ENCODE results near the gene CDH11.

Gene CDH11

GRCh38 chr16:65121870-65122723 lies at the start of gene CDH11:
Gene CDH11, minus strand, starts transcription at chr16:65122063. Its CDS starts 117,194 bp downstream, at chr16:65004869.
- peaks cover 4% of the 10 kb centered on the region; the same call in 1 of the 2 replicates for H3K27me3 ChIP-seq (ENCODE audit: low read depth)
- DNase-seq (ENCODE audit: low spot score in 2 of 2), result no peak
- no peak within 1 kb of the TSS for H3K4me3 ChIP-seq
- in situ Hi-C loops (cut with MboI; ENCODE audit: low sequenced_read_pairs), result loop anchor here (25.0 kb wide), 1 partner anchor 1660 kb away; no protein-coding TSS in a partner anchor
- H3K36me3 ChIP-seq (replicated peaks), result no peaks in the 10 kb centered on the region
- H3K9me3 ChIP-seq, result no peaks in the 10 kb centered on the region
- H3K4me1 ChIP-seq, result no peaks in the 10 kb centered on the region

- no peaks in the 10 kb centered on the region for H3K36me3 ChIP-seq (replicated peaks)
- in situ Hi-C loops (cut with MboI; ENCODE audit: low sequenced_read_pairs), result no loop called here
- no peak overlapping the region for H3K4me3 ChIP-seq
- H3K9me3 ChIP-seq, result no peaks in the 10 kb centered on the region
- DNase-seq (ENCODE audit: low spot score in 2 of 2), result no peak
- H3K27me3 ChIP-seq (ENCODE audit: low read depth), result no peaks in the 10 kb centered on the region
- H3K4me1 ChIP-seq, result no peaks in the 10 kb centered on the region
Observed at GRCh38 chr16:65154321-65154720, 32.5 kb upstream of the CDH11 start.

GRCh38 chr16:65153365-65154105 lies 31.7 kb upstream of the CDH11 start:
- Histone ChIP-seq H3K9me3 (no peaks in the 10 kb centered on the region), H3K4me3 (no peak overlapping the region), H3K27me3 (ENCODE audit: low read depth) (no peaks in the 10 kb centered on the region), H3K36me3 (replicated peaks) (no peaks in the 10 kb centered on the region), H3K4me1 (no peaks in the 10 kb centered on the region)
- no peak for DNase-seq (ENCODE audit: low spot score in 2 of 2)
- in situ Hi-C loops (cut with MboI; ENCODE audit: low sequenced_read_pairs), result no loop called here

GRCh38 chr16:65148804-65149203 lies 26.9 kb upstream of the CDH11 start:
- Histone ChIP-seq H3K4me3 (no peak overlapping the region), H3K4me1 (no peaks in the 10 kb centered on the region), H3K27me3 (ENCODE audit: low read depth) (no peaks in the 10 kb centered on the region), H3K36me3 (replicated peaks) (no peaks in the 10 kb centered on the region), H3K9me3 (no peaks in the 10 kb centered on the region)
- no peak for DNase-seq (ENCODE audit: low spot score in 2 of 2)
- in situ Hi-C loops (cut with MboI; ENCODE audit: low sequenced_read_pairs), result no loop called here

- Histone ChIP-seq H3K27me3 (ENCODE audit: low read depth) (no peaks in the 10 kb centered on the region), H3K4me3 (no peak overlapping the region), H3K4me1 (no peaks in the 10 kb centered on the region), H3K36me3 (replicated peaks) (no peaks in the 10 kb centered on the region), H3K9me3 (no peaks in the 10 kb centered on the region)
- in situ Hi-C loops (cut with MboI; ENCODE audit: low sequenced_read_pairs), result no loop called here
- DNase-seq (ENCODE audit: low spot score in 2 of 2), result no peak
Observed at GRCh38 chr16:65142276-65142675, 20.4 kb upstream of the CDH11 start.

GRCh38 chr16:65136681-65137080 lies 14.8 kb upstream of the CDH11 start:
- DNase-seq (ENCODE audit: low spot score in 2 of 2), result no peak

GRCh38 chr16:65126845-65127624 lies 5.2 kb upstream of the CDH11 start:
- no peaks in the 10 kb centered on the region for H3K36me3 ChIP-seq (replicated peaks)
- no peaks in the 10 kb centered on the region for H3K4me1 ChIP-seq
- no peaks in the 10 kb centered on the region for H3K27me3 ChIP-seq (ENCODE audit: low read depth)
- no peak overlapping the region for H3K4me3 ChIP-seq
- DNase-seq (ENCODE audit: low spot score in 2 of 2), result no peak
- in situ Hi-C loops (cut with MboI; ENCODE audit: low sequenced_read_pairs), result no loop called here
- H3K9me3 ChIP-seq, result no peaks in the 10 kb centered on the region

More at GRCh38 chr16:65136681-65137080, 14.8 kb upstream of the CDH11 start:
- in situ Hi-C loops (cut with MboI; ENCODE audit: low sequenced_read_pairs), result no loop called here
- Histone ChIP-seq H3K36me3 (replicated peaks) (no peaks in the 10 kb centered on the region), H3K4me3 (no peak overlapping the region), H3K27me3 (ENCODE audit: low read depth) (no peaks in the 10 kb centered on the region), H3K9me3 (no peaks in the 10 kb centered on the region), H3K4me1 (no peaks in the 10 kb centered on the region)

- in situ Hi-C loops (cut with MboI; ENCODE audit: low sequenced_read_pairs), result no loop called here
- Histone ChIP-seq H3K4me1 (no peaks in the 10 kb centered on the region), H3K36me3 (replicated peaks) (no peaks in the 10 kb centered on the region), H3K9me3 (no peaks in the 10 kb centered on the region), H3K4me3 (no peak overlapping the region), H3K27me3 (ENCODE audit: low read depth) (no peaks in the 10 kb centered on the region)
- no peak for DNase-seq (ENCODE audit: low spot score in 2 of 2)
Observed at GRCh38 chr16:65125871-65126270, 4.0 kb upstream of the CDH11 start.

GRCh38 chr16:65125322-65125721 lies 3.5 kb upstream of the CDH11 start:
- Histone ChIP-seq H3K27me3 (ENCODE audit: low read depth) (no peaks in the 10 kb centered on the region), H3K4me3 (no peak overlapping the region), H3K9me3 (no peaks in the 10 kb centered on the region), H3K4me1 (no peaks in the 10 kb centered on the region), H3K36me3 (replicated peaks) (no peaks in the 10 kb centered on the region)
- in situ Hi-C loops (cut with MboI; ENCODE audit: low sequenced_read_pairs), result no loop called here
- DNase-seq (ENCODE audit: low spot score in 2 of 2), result no peak

- DNase-seq (ENCODE audit: low spot score in 2 of 2), result no peak
- no peaks in the 10 kb centered on the region for H3K9me3 ChIP-seq
- no peaks in the 10 kb centered on the region for H3K4me1 ChIP-seq
- peaks cover 4% of the 10 kb centered on the region; the same call in 1 of the 2 replicates for H3K27me3 ChIP-seq (ENCODE audit: low read depth)
- in situ Hi-C loops (cut with MboI; ENCODE audit: low sequenced_read_pairs), result loop anchor here (25.0 kb wide), 1 partner anchor 1662 kb away; no protein-coding TSS in a partner anchor
- H3K36me3 ChIP-seq (replicated peaks), result no peaks in the 10 kb centered on the region
- H3K4me3 ChIP-seq, result no peak overlapping the region
Observed at GRCh38 chr16:65124596-65124995, 2.7 kb upstream of the CDH11 start.

- Histone ChIP-seq H3K9me3 (no peaks in the 10 kb centered on the region), H3K36me3 (replicated peaks) (no peaks in the 10 kb centered on the region), H3K27me3 (ENCODE audit: low read depth) (peaks cover 4% of the 10 kb centered on the region; the same call in 1 of the 2 replicates), H3K4me1 (no peaks in the 10 kb centered on the region), H3K4me3 (no peak overlapping the region)
- in situ Hi-C loops (cut with MboI; ENCODE audit: low sequenced_read_pairs), result loop anchor here (25.0 kb wide), 1 partner anchor 1662 kb away; no protein-coding TSS in a partner anchor
- no peak for DNase-seq (ENCODE audit: low spot score in 2 of 2)
Observed at GRCh38 chr16:65124212-65124548, 2.3 kb upstream of the CDH11 start.

GRCh38 chr16:65123396-65124211 lies 1.7 kb upstream of the CDH11 start:
- Histone ChIP-seq H3K4me3 (no peak overlapping the region), H3K36me3 (replicated peaks) (no peaks in the 10 kb centered on the region), H3K9me3 (no peaks in the 10 kb centered on the region), H3K4me1 (no peaks in the 10 kb centered on the region), H3K27me3 (ENCODE audit: low read depth) (peaks cover 4% of the 10 kb centered on the region; the same call in 1 of the 2 replicates)
- DNase-seq (ENCODE audit: low spot score in 2 of 2), result no peak
- in situ Hi-C loops (cut with MboI; ENCODE audit: low sequenced_read_pairs), result loop anchor here (25.0 kb wide), 1 partner anchor 1661 kb away; no protein-coding TSS in a partner anchor
